ENCODE data around the gene AHDC1. TPM values are rescaled to one million over a fixed set of nuclear protein-coding genes. Genes with fewer than 3 reads are reported as not detected.

Gene AHDC1
- total and polyA plus RNA-seq, 2 donors (not counting 3 experiments of a cell fraction or from before 2014, with no cell fraction given), result 7.0 to 32.1 TPM

DNA sequence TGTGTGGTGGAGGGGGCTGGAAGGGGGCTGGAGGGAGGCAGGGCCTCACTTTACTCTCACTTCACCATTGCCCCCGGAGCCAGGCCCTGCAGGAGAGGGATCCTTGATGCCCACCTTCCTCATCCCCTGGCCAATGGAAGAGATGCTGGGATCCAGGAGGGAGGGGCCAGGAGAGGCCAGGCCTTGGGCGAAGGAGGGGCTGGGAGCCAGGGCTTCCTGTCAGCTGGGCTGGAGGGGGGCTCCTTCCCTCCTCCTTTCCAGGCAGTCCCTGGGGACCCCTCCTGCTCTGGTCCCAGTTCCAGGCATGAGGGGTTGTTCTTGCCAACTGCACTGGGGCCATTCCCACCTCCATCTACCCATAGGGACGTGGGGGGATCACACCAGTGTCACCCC lies 5.7 kb downstream of the AHDC1 start:
- intact Hi-C loops (cut with micrococcal nuclease) (no loop called here), dilution Hi-C loops (cut with MboI; ENCODE audit: extremely low pct_ligation_motif_present, low sequenced_read_pairs) (loop anchor here (25.0 kb wide), 1 partner anchor 186 kb away; no protein-coding TSS in a partner anchor)
- H3K36me3 ChIP-seq (ENCODE audit: control insufficient read depth in 2 of 2, extremely low read depth in 1 of 2, insufficient read depth in 2 of 2, low read length in 2 of 2), result peaks cover 0 to 5% of the 10 kb centered on the region in 2 experiments
- peaks cover 19% of the 10 kb centered on the region for H3K79me2 ChIP-seq (ENCODE audit: control insufficient read depth, insufficient read depth, low read length)
- H3K27ac ChIP-seq (ENCODE audit: insufficient read depth, low read depth, low read length), result no peak overlapping the region
- H3K4me1 ChIP-seq (ENCODE audit: control insufficient read depth, extremely low read depth, insufficient read depth, low read length), result peaks cover 23% of the 10 kb centered on the region
- no peak overlapping the region for H2AFZ ChIP-seq (ENCODE audit: low read depth, low read length)
- no peaks in the 10 kb centered on the region for H3K9me1 ChIP-seq (replicated peaks; ENCODE audit: control insufficient read depth, extremely low read depth, insufficient read depth, low read length)
- no peaks in the 10 kb centered on the region for H3K27me3 ChIP-seq (ENCODE audit: control insufficient read depth in 2 of 2, insufficient read depth in 2 of 2, low read length in 2 of 2)
- no peak overlapping the region for H3K4me2 ChIP-seq (ENCODE audit: insufficient read depth, low read length)
- BruUV-seq (replicated peaks), result no TSS peak
- no peak overlapping the region for H3K9ac ChIP-seq (replicated peaks; ENCODE audit: extremely low read depth, insufficient read depth, low read length)
- CTCF ChIA-PET, result interaction anchor here (1.1 to 12.3 kb wide), 5 partner anchors 23 to 182 kb away, joined by 3 to 455 read pairs (median 6); no protein-coding TSS in a partner anchor
- no peaks in the 10 kb centered on the region for H3K9me3 ChIP-seq (replicated peaks; ENCODE audit: control insufficient read depth, insufficient read depth, low read length)
- no peak for TF ChIP-seq EZH2 (IDR thresholded peaks at IDR 0.05; ENCODE audit: borderline replicate concordance, low read depth, low read length, severe bottlenecking)
- TF ChIP-seq, protein P1, sequence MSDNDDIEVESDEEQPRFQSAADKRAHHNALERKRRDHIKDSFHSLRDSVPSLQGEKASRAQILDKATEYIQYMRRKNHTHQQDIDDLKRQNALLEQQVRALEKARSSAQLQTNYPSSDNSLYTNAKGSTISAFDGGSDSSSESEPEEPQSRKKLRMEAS (IDR thresholded peaks at IDR 0.05; ENCODE audit: insufficient read depth, insufficient read length), result no peak
- TF ChIP-seq GATA2 (IDR thresholded peaks at IDR 0.05; ENCODE audit: insufficient read depth, insufficient read length, low read depth, low read length), result no peak
- no peak for TF ChIP-seq POLR2A (IDR thresholded peaks at IDR 0.05; ENCODE audit: low read depth, low read length)
- TF ChIP-seq, protein P2, sequence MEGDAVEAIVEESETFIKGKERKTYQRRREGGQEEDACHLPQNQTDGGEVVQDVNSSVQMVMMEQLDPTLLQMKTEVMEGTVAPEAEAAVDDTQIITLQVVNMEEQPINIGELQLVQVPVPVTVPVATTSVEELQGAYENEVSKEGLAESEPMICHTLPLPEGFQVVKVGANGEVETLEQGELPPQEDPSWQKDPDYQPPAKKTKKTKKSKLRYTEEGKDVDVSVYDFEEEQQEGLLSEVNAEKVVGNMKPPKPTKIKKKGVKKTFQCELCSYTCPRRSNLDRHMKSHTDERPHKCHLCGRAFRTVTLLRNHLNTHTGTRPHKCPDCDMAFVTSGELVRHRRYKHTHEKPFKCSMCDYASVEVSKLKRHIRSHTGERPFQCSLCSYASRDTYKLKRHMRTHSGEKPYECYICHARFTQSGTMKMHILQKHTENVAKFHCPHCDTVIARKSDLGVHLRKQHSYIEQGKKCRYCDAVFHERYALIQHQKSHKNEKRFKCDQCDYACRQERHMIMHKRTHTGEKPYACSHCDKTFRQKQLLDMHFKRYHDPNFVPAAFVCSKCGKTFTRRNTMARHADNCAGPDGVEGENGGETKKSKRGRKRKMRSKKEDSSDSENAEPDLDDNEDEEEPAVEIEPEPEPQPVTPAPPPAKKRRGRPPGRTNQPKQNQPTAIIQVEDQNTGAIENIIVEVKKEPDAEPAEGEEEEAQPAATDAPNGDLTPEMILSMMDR (IDR thresholded peaks at IDR 0.05; ENCODE audit: extremely low read depth in 1 of 2, insufficient read depth in 1 of 2, low read depth in 1 of 2, low read length in 2 of 2), result no peak
- no peak for TF ChIP-seq MYC (IDR thresholded peaks at IDR 0.05; ENCODE audit: low read depth, low read length)
- TF ChIP-seq JUN (IDR thresholded peaks at IDR 0.05; ENCODE audit: borderline replicate concordance, insufficient read depth, insufficient read length, low read depth), result no peak
- TF ChIP-seq FOS (IDR thresholded peaks at IDR 0.05; ENCODE audit: borderline replicate concordance, insufficient read depth, low read length), result no peak
- no peak for TF ChIP-seq POLR2AphosphoS5 (IDR thresholded peaks at IDR 0.05; ENCODE audit: insufficient read depth, low read depth, low read length)
- no peaks in the 10 kb centered on the region for H4K20me1 ChIP-seq (replicated peaks; ENCODE audit: control insufficient read depth, extremely low read depth, insufficient read depth, low read length)
- no peak for FAIRE-seq
- POLR2A ChIA-PET, result no interaction called here
- H3K4me3 ChIP-seq (replicated peaks in 1 of 3; ENCODE audit: insufficient read depth in 1 of 3, low read depth in 1 of 3, low read length in 3 of 3), result no peak overlapping the region
- no peak for DNase-seq (ENCODE audit: low read depth, low spot score)
